ENCODE measurements around the gene LNPK. TPM values are rescaled to one million over a fixed set of nuclear protein-coding genes. Genes with fewer than 3 reads are reported as not detected.

The LNPK gene
- total RNA-seq, 1 donor = 55.0 TPM

- Histone ChIP-seq H3K27me3 (ENCODE audit: insufficient read depth, low read length) (no peaks in the 10 kb centered on the region), H3K9me3 (ENCODE audit: low read depth, low read length) (no peaks in the 10 kb centered on the region), H2AFZ (ENCODE audit: low read length) (no peak overlapping the region), H3K4me2 (ENCODE audit: insufficient read depth, low read length) (no peak overlapping the region), H4K20me1 (ENCODE audit: insufficient read depth, low read length) (no peaks in the 10 kb centered on the region), H3K27ac (ENCODE audit: low read depth, low read length) (no peak overlapping the region), H3K79me2 (ENCODE audit: insufficient read depth, low read length) (no peaks in the 10 kb centered on the region), H3K36me3 (ENCODE audit: insufficient read depth, low read length) (no peaks in the 10 kb centered on the region), H3K4me1 (ENCODE audit: insufficient read depth, low read length) (no peaks in the 10 kb centered on the region), H3K4me3 (ENCODE audit: insufficient read depth, low read length) (no peak overlapping the region)
- no peak for DNase-seq (ENCODE audit: insufficient read length, low spot score, missing footprints)
- no peak for TF ChIP-seq CTCF (IDR thresholded peaks at IDR 0.05; ENCODE audit: extremely low read depth, low read depth, low read length)
These were observed 118.4 kb downstream of the LNPK start for GRCh38 chr2:175883586-175884194.

- no peaks in the 10 kb centered on the region for H4K20me1 ChIP-seq (ENCODE audit: insufficient read depth, low read length)
- H3K9me3 ChIP-seq (ENCODE audit: low read depth, low read length) = no peaks in the 10 kb centered on the region
- no peak overlapping the region for H3K4me2 ChIP-seq (ENCODE audit: insufficient read depth, low read length)
- no peaks in the 10 kb centered on the region for H3K79me2 ChIP-seq (ENCODE audit: insufficient read depth, low read length)
- TF ChIP-seq CTCF (IDR thresholded peaks at IDR 0.05; ENCODE audit: extremely low read depth, low read depth, low read length) = no peak
- H3K36me3 ChIP-seq (ENCODE audit: insufficient read depth, low read length) = no peaks in the 10 kb centered on the region
- H3K4me1 ChIP-seq (ENCODE audit: insufficient read depth, low read length) = no peaks in the 10 kb centered on the region
- H2AFZ ChIP-seq (ENCODE audit: low read length) = no peak overlapping the region
- no peak overlapping the region for H3K4me3 ChIP-seq (ENCODE audit: insufficient read depth, low read length)
- H3K27ac ChIP-seq (ENCODE audit: low read depth, low read length) = no peak overlapping the region
- no peak for DNase-seq (ENCODE audit: insufficient read length, low spot score, missing footprints)
- H3K27me3 ChIP-seq (ENCODE audit: insufficient read depth, low read length) = no peaks in the 10 kb centered on the region
These were observed 122.4 kb downstream of the LNPK start for GRCh38 chr2:175879679-175880078.

- Histone ChIP-seq H2AFZ (ENCODE audit: low read length) (no peak overlapping the region), H3K36me3 (ENCODE audit: insufficient read depth, low read length) (no peaks in the 10 kb centered on the region), H3K27ac (ENCODE audit: low read depth, low read length) (no peak overlapping the region), H3K4me1 (ENCODE audit: insufficient read depth, low read length) (no peaks in the 10 kb centered on the region), H3K4me2 (ENCODE audit: insufficient read depth, low read length) (no peak overlapping the region), H4K20me1 (ENCODE audit: insufficient read depth, low read length) (no peaks in the 10 kb centered on the region), H3K9me3 (ENCODE audit: low read depth, low read length) (no peaks in the 10 kb centered on the region), H3K79me2 (ENCODE audit: insufficient read depth, low read length) (no peaks in the 10 kb centered on the region), H3K27me3 (ENCODE audit: insufficient read depth, low read length) (no peaks in the 10 kb centered on the region), H3K4me3 (ENCODE audit: insufficient read depth, low read length) (no peak overlapping the region)
- no peak for TF ChIP-seq CTCF (IDR thresholded peaks at IDR 0.05; ENCODE audit: extremely low read depth, low read depth, low read length)
- DNase-seq (ENCODE audit: insufficient read length, low spot score, missing footprints) = no peak
These were observed 124.1 kb downstream of the LNPK start for GRCh38 chr2:175877845-175878544.

GRCh38 chr2:175874291-175874690, 127.8 kb downstream of the LNPK start:
- no peaks in the 10 kb centered on the region for H3K27me3 ChIP-seq (ENCODE audit: insufficient read depth, low read length)
- H3K79me2 ChIP-seq (ENCODE audit: insufficient read depth, low read length) = no peaks in the 10 kb centered on the region
- H4K20me1 ChIP-seq (ENCODE audit: insufficient read depth, low read length) = no peaks in the 10 kb centered on the region
- no peak overlapping the region for H3K27ac ChIP-seq (ENCODE audit: low read depth, low read length)
- no peak for DNase-seq (ENCODE audit: insufficient read length, low spot score, missing footprints)
- no peak overlapping the region for H3K4me2 ChIP-seq (ENCODE audit: insufficient read depth, low read length)
- H2AFZ ChIP-seq (ENCODE audit: low read length) = no peak overlapping the region
- TF ChIP-seq CTCF (IDR thresholded peaks at IDR 0.05; ENCODE audit: extremely low read depth, low read depth, low read length) = no peak
- H3K4me3 ChIP-seq (ENCODE audit: insufficient read depth, low read length) = no peak overlapping the region
- H3K9me3 ChIP-seq (ENCODE audit: low read depth, low read length) = no peaks in the 10 kb centered on the region
- H3K36me3 ChIP-seq (ENCODE audit: insufficient read depth, low read length) = no peaks in the 10 kb centered on the region
- H3K4me1 ChIP-seq (ENCODE audit: insufficient read depth, low read length) = peaks cover 3% of the 10 kb centered on the region
